Mucosa of gallbladder (tissue), 1 donor: ENCODE results near the gene EIF4E2. TPM values are rescaled to one million over a fixed set of nuclear protein-coding genes. Genes with fewer than 3 reads are reported as not detected.

Experiments
- DNase-seq: peaks from one replicate; pipeline ENCODE4 v3.0.0-alpha.2; 2020; ENCODE audit warnings: low spot score
- total RNA-seq: library from RNA; stranded (reverse); gene quantifications from one replicate; pipeline ENCODE4 v1.2.1, GENCODE V29; 2021
- donor health status: DM: no; HTN: no; CAD: no.

The EIF4E2 gene
- total RNA-seq, 1 donor from 2014 or later = 65.5 TPM

- DNase-seq = no peak
These were observed 11.8 kb upstream of the EIF4E2 start for GRCh38 chr2:232538671-232539070.

GRCh38 chr2:232539298-232540231, 10.9 kb upstream of the EIF4E2 start, which contains the start of gene CHRNG:
TSS of gene CHRNG (plus strand) at chr2:232539692. CDS start at chr2:232539748, 56 bp downstream.
- no peak for DNase-seq

- DNase-seq = no peak
These were observed 9.9 kb upstream of the EIF4E2 start for GRCh38 chr2:232540441-232541041.

GRCh38 chr2:232541195-232541960, 9.1 kb upstream of the EIF4E2 start:
- no peak for DNase-seq

- DNase-seq = no peak
These were observed 8.4 kb upstream of the EIF4E2 start for GRCh38 chr2:232541961-232542714.

- DNase-seq = no peak
These were observed 7.6 kb upstream of the EIF4E2 start for GRCh38 chr2:232542715-232543467.

GRCh38 chr2:232543491-232543890, 7.0 kb upstream of the EIF4E2 start:
- no peak for DNase-seq

GRCh38 chr2:232543928-232544631, 6.4 kb upstream of the EIF4E2 start:
- DNase-seq = no peak

GRCh38 chr2:232544674-232545073, 5.8 kb upstream of the EIF4E2 start:
- DNase-seq = no peak

- no peak for DNase-seq
These were observed 4.7 kb upstream of the EIF4E2 start for GRCh38 chr2:232545511-232546375.

GRCh38 chr2:232547991-232548390, 2.5 kb upstream of the EIF4E2 start:
- no peak for DNase-seq

GRCh38 chr2:232549655-232550353, 685 bp upstream of the EIF4E2 start:
- no peak for DNase-seq

- DNase-seq = no peak
These were observed 755 bp downstream of the EIF4E2 start for GRCh38 chr2:232551250-232551638.

GRCh38 chr2:232551776-232552175, 1.3 kb downstream of the EIF4E2 start:
- no peak for DNase-seq

- no peak for DNase-seq
These were observed 5.9 kb downstream of the EIF4E2 start for GRCh38 chr2:232556426-232556825.

- DNase-seq = no peak
These were observed 12.1 kb downstream of the EIF4E2 start for GRCh38 chr2:232562515-232563151.

GRCh38 chr2:232563580-232563979, 13.1 kb downstream of the EIF4E2 start:
- DNase-seq = no peak

- no peak for DNase-seq
These were observed 17.2 kb downstream of the EIF4E2 start for GRCh38 chr2:232567721-232568120.
